HepG2 (cell line): ENCODE results near the gene MAP2K5. TPM values are rescaled to one million over a fixed set of nuclear protein-coding genes. Genes with fewer than 3 reads are reported as not detected.

Experiments used
- ATAC-seq: fragments of 200-7000 bp; cut with Tn5 transposase; 3 replicates; pipeline ENCODE4 v1.9.1; 2020; ENCODE audit warnings: mild to moderate bottlenecking, moderate library complexity
- BruUV-seq: library from RNA; stranded (reverse); fragments of 400-500 nt; replicated peaks from 2 replicates; lab custom pipeline; 2021; lab: Mats Ljungman, UMichigan
- CTCF ChIA-PET: fragments of 300-600 bp; formaldehyde crosslinking; extraction: SDS; loops from one replicate; lab custom pipeline; 2021; ENCODE audit warnings: low total read pairs, inconsistent platforms, low intra/inter-chr PET ratio; lab: Yijun Ruan, JAX
- POLR2A ChIA-PET: fragments of 350-600 bp; sonication (Branson Sonifier 250); formaldehyde crosslinking; loops from one replicate; lab custom pipeline; 2020; ENCODE audit warnings: antibody characterized with exemption, inconsistent platforms; lab: Yijun Ruan, JAX
- DNase-seq: peaks from one replicate; pipeline ENCODE4 v3.0.0-alpha.2; 2015; ENCODE audit warnings: low spot score
- FAIRE-seq: peaks from 3 replicates; lab custom pipeline; 2011; peaks lifted over from hg19 to GRCh38; lab: Jason Lieb, UNC
- H2AFZ ChIP-seq: one replicate; pipeline ENCODE4 v1.6.1; 2011; ENCODE audit warnings: low read length, inconsistent platforms
- H3K27ac ChIP-seq: fragments of 300-600 bp; 3 replicates; pipeline ENCODE4 v1.8.0; 2011; ENCODE audit warnings: mixed run types, mild to moderate bottlenecking, mixed read lengths, low read length, inconsistent platforms; ENCODE audit not compliant: insufficient read depth; ENCODE audit errors: extremely low read length
- H3K27me3 ChIP-seq, 2 experiments: fragments of 200-600 bp in 1 of 2; 2 replicates in 1 of 2; 3 replicates in 1 of 2; pipeline versions ENCODE4 v1.6.0 to v1.8.0; 2011; ENCODE audit warnings: low read length in 2 of 2, mild to moderate bottlenecking in 2 of 2, moderate library complexity in 2 of 2, inconsistent platforms in 1 of 2; ENCODE audit not compliant: insufficient read depth in 2 of 2, control insufficient read depth in 1 of 2
- H3K36me3 ChIP-seq, 2 experiments: fragments of 200-600 bp in 1 of 2; replicated peaks in 1 of 2; 2 replicates in 1 of 2; 3 replicates in 1 of 2; pipeline versions ENCODE4 v1.5.1 to v1.8.0; 2011; ENCODE audit warnings: low read length in 2 of 2, inconsistent platforms in 1 of 2; ENCODE audit not compliant: insufficient read depth in 2 of 2, control insufficient read depth in 1 of 2
- H3K4me1 ChIP-seq: 2 replicates; pipeline ENCODE4 v1.5.1; 2012; ENCODE audit warnings: low read length, inconsistent platforms; ENCODE audit not compliant: insufficient read depth
- H3K4me2 ChIP-seq: 2 replicates; pipeline ENCODE4 v1.6.0; 2011; ENCODE audit warnings: low read depth, low read length, inconsistent platforms
- H3K4me3 ChIP-seq, 3 experiments: fragments of 200-600 bp in 1 of 3; sonication (generic), shearing (Covaris generic) in 1 of 3; replicated peaks in 1 of 3; 2 replicates each; pipeline ENCODE4 v1.5.1; 2011 to 2016; ENCODE audit warnings: low read length in 3 of 3, inconsistent platforms in 2 of 3, low read depth in 2 of 3, mild to moderate bottlenecking in 2 of 3, control low read depth in 1 of 3, mixed read lengths in 1 of 3; ENCODE audit not compliant: insufficient read depth in 1 of 3
- H3K79me2 ChIP-seq: one replicate; pipeline ENCODE4 v1.6.1; 2011; ENCODE audit warnings: low read length, inconsistent platforms; ENCODE audit not compliant: insufficient read depth
- H3K9ac ChIP-seq: 2 replicates; pipeline ENCODE4 v1.6.0; 2011; ENCODE audit warnings: mild to moderate bottlenecking, low read depth, low read length, inconsistent platforms; ENCODE audit not compliant: insufficient read depth
- H3K9me3 ChIP-seq: 2 replicates; pipeline ENCODE4 v1.5.1; 2012; ENCODE audit warnings: mild to moderate bottlenecking, low read length
- H4K20me1 ChIP-seq: 2 replicates; pipeline ENCODE4 v1.6.0; 2011; ENCODE audit warnings: inconsistent platforms, mild to moderate bottlenecking, low read length, moderate library complexity; ENCODE audit not compliant: insufficient read depth
- IRF1 ChIP-seq: sonication (generic); formaldehyde crosslinking; IDR thresholded peaks from 2 replicates; pipeline ENCODE4 v1.4.0; 2020; ENCODE audit warnings: low read depth, mild to moderate bottlenecking, missing genetic modification reagents
- PBX2 ChIP-seq: IDR thresholded peaks from 2 replicates; pipeline ENCODE4 v1.6.1; 2016; ENCODE audit warnings: control low read depth
- RBM39 ChIP-seq: fragments of 200-400 bp; formaldehyde crosslinking; IDR thresholded peaks from one replicate; pipeline ENCODE4 v1.6.1; 2018; ENCODE audit warnings: antibody characterized with exemption, mild to moderate bottlenecking, low read depth, low read length; ENCODE audit not compliant: poor library complexity, severe bottlenecking
- WGBS: methylation state at CpG from one replicate; pipeline ENCODE4 v1.1.6; 2017; ENCODE audit warnings: low lambda C conversion rate; 5-methylcytosine and 5-hydroxymethylcytosine counted together
- in situ Hi-C: cut with HindIII; loops from 2 replicates; pipeline ENCODE4 v1.10.0; 2017; ENCODE audit warnings: low pct_unique_long_range_greater_than_20kb; ENCODE audit not compliant: extremely low pct_ligation_motif_present
- intact Hi-C: fragments of 100-400 bp; cut with micrococcal nuclease; formaldehyde crosslinking; loops from one replicate; pipeline ENCODE4 v1.10.0; 2022; ENCODE audit not compliant: unreplicated experiment
- polyA plus RNA-seq, 8 experiments: library from polyadenylated mRNA; depleted of rRNA in 3 of 8; stranded (reverse) in 7 of 8; unstranded in 1 of 8; fragments of >200 nt; fragmentation: Illumina TruSeq in 4 of 8; extraction: Trizol in 4 of 8; gene quantifications; 2 replicates each; pipeline versions ENCODE4 v1.2.1 to v1.2.3, GENCODE V29; 2011 to 2016; ENCODE audit warnings: low read depth in 4 of 8, missing spikeins in 1 of 8, mixed read lengths in 1 of 8; ENCODE audit not compliant: insufficient read depth in 1 of 8
- total RNA-seq, 5 experiments: library from RNA; depleted of rRNA; stranded (reverse); fragments of >200 nt; fragmentation: Illumina TruSeq; extraction: Trizol; gene quantifications; 2 replicates each; pipeline ENCODE4 v1.2.3, GENCODE V29; 2016; ENCODE audit warnings: low read depth in 1 of 5

MAP2K5 gene
- total and polyA plus RNA-seq, 2 of the 13 experiments (the other 11 are each of a cell fraction or from before 2014, with no cell fraction given), result 4.0 to 4.3 TPM

GRCh38 chr15:67758619-67759300 is 216.3 kb downstream of the MAP2K5 start (continued):
- no peak for TF ChIP-seq IRF1 (CRISPR knock-in tag)
- TF ChIP-seq PBX2 (CRISPR knock-in tag), result no peak

GRCh38 chr15:67760901-67761300 is 218.4 kb downstream of the MAP2K5 start:
- Histone ChIP-seq H3K27ac (peak overlapping the region; percentile 15), H3K27me3 (no peaks in the 10 kb centered on the region), H2AFZ (no peak overlapping the region), H4K20me1 (no peaks in the 10 kb centered on the region), H3K4me1 (peaks cover 16% of the 10 kb centered on the region), H3K36me3 (no peaks in the 10 kb centered on the region), H3K4me2 (peak overlapping the region; percentile 57), H3K4me3 (no peak overlapping the region), H3K9ac (no peak overlapping the region), H3K79me2 (no peaks in the 10 kb centered on the region), H3K9me3 (no peaks in the 10 kb centered on the region)
- TF ChIP-seq RBM39, result no peak
- DNase-seq (no peak), FAIRE-seq (no peak), ATAC-seq (no peak; the same call in 2 of the 3 replicates)
- ChIA-PET POLR2A (no interaction called here), CTCF (no interaction called here)
- 95% methylated on average over 6 of the region's 6 CpGs for WGBS
- in situ Hi-C loops, result no loop called here
- intact Hi-C loops, result no loop called here
- BruUV-seq, result no TSS peak
